ENCODE measurements around the gene MEF2A.

The MEF2A gene

GRCh38 chr15:99752556-99752955 is 186.8 kb downstream of the MEF2A start:
- H3K4me1 Mint-ChIP-seq: peaks cover 6% of the 10 kb centered on the region
- no peak overlapping the region for H3K27ac Mint-ChIP-seq
- H3K4me3 Mint-ChIP-seq: no peak overlapping the region
- no peaks in the 10 kb centered on the region for H3K27me3 Mint-ChIP-seq
- DNase-seq (no peak), ATAC-seq (no peak)
- H3K9me3 Mint-ChIP-seq: no peaks in the 10 kb centered on the region

- Mint-ChIP-seq H3K27me3 (no peaks in the 10 kb centered on the region), H3K27ac (peak overlapping the region in 1 of 2 donors; percentile 50)
- ATAC-seq: no peak
These were observed 187.3 kb downstream of the MEF2A start for GRCh38 chr15:99753066-99753465.

GRCh38 chr15:99755692-99756409 is 190.1 kb downstream of the MEF2A start:
- DNase-seq (peak; percentile 34 to 50), ATAC-seq (peak; percentile 82)
- Mint-ChIP-seq H3K4me3 (no peak overlapping the region), H3K9me3 (no peaks in the 10 kb centered on the region), H3K4me1 (peaks cover 6% of the 10 kb centered on the region), H3K27ac (no peak overlapping the region), H3K27me3 (no peaks in the 10 kb centered on the region)

More at GRCh38 chr15:99753066-99753465, 187.3 kb downstream of the MEF2A start:
- Mint-ChIP-seq H3K4me3 (no peak overlapping the region), H3K9me3 (no peaks in the 10 kb centered on the region), H3K4me1 (peaks cover 6% of the 10 kb centered on the region)
- no peak for DNase-seq

- no peak overlapping the region for H3K27ac Mint-ChIP-seq
- no peak overlapping the region for H3K4me3 Mint-ChIP-seq
- H3K4me1 Mint-ChIP-seq: no peaks in the 10 kb centered on the region
- no peaks in the 10 kb centered on the region for H3K9me3 Mint-ChIP-seq
- DNase-seq (no peak), ATAC-seq (no peak)
- H3K27me3 Mint-ChIP-seq: no peaks in the 10 kb centered on the region
These were observed 196.5 kb downstream of the MEF2A start for GRCh38 chr15:99762288-99762687.

GRCh38 chr15:99763827-99764226 is 198.0 kb downstream of the MEF2A start:
- Mint-ChIP-seq H3K4me3 (no peak overlapping the region), H3K27me3 (no peaks in the 10 kb centered on the region), H3K9me3 (no peaks in the 10 kb centered on the region), H3K27ac (no peak overlapping the region), H3K4me1 (no peaks in the 10 kb centered on the region)
- DNase-seq (no peak), ATAC-seq (no peak)

- H3K4me1 Mint-ChIP-seq: no peaks in the 10 kb centered on the region
- no peak for DNase-seq
- no peaks in the 10 kb centered on the region for H3K27me3 Mint-ChIP-seq
- H3K4me3 Mint-ChIP-seq: no peak overlapping the region
- no peaks in the 10 kb centered on the region for H3K9me3 Mint-ChIP-seq
- no peak for ATAC-seq
- H3K27ac Mint-ChIP-seq: no peak overlapping the region
These were observed 198.7 kb downstream of the MEF2A start for GRCh38 chr15:99764522-99764921.

Measured in stimulated activated naive CD8-positive, alpha-beta T cell treated with anti-CD3 and anti-CD28 coated beads, Interleukin-15, amount 100 ng/mL, for 72 hours (primary cell).